ENCODE data around the gene DYRK2.

The DYRK2 gene

DNA sequence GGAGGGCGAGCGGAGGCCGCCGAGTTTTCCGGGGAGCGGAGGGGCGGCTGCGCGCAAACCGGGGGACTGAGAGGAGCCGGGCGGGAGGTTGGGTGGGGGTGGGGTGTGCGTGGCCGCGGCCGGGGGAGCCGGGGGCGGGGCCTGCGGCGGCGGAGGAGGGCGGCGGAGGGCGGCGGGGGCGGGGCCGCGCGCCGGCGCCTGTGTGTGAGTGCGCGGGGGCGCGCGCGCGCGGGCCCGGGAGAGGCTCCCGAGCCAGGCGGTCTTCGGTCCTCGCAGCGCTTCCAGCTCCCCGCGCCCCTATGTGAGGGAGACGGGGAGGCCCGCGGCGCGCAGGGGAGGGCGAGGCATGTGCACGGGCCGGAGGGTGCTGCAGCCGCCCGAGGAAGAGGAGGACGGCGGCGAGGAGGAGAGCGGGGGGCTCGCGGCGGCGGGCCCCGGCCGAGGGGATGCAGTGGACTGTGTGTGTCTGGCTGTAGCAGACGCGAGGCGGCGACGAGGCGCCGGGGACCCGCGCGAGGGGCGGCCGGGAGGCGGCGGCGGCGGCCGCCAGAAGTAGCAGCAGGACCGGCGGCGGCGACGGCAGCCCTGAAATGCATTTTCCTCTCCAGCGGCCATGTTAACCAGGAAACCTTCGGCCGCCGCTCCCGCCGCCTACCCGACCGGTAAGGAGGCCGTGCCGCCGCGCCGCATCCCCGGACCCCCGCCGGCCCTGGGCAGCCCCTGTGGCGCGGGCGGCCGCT, at the start of gene DYRK2:
DYRK2 (plus strand) TSS at position 225 of the 740 bp plus-strand sequence; CDS start at position 614, 389 bp downstream.
- peak; percentile 65 to 72 for DNase-seq

- DNase-seq = no peak
Observed at GRCh38 chr12:67599691-67600090, 48.9 kb upstream of the DYRK2 start.

DNA sequence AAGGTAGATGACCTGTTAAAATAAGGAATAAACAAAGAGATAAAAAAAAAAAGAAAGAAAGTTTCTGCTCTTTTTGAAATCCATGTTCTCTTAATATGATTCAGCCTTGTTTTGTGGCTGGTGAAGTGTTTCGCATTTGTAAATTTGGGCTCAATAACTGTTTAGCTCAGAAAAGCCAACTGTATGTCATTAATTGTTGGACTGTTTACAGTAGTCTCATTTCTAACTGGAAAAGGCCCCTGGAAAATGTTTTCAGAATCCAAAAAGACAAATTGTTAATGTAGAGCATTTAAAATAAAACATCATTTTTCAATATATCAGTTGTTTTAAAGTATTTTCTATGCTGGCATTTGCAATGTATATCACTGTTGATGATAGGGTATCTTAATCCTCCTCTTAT, 47.4 kb upstream of the DYRK2 start:
- DNase-seq = no peak

DNA sequence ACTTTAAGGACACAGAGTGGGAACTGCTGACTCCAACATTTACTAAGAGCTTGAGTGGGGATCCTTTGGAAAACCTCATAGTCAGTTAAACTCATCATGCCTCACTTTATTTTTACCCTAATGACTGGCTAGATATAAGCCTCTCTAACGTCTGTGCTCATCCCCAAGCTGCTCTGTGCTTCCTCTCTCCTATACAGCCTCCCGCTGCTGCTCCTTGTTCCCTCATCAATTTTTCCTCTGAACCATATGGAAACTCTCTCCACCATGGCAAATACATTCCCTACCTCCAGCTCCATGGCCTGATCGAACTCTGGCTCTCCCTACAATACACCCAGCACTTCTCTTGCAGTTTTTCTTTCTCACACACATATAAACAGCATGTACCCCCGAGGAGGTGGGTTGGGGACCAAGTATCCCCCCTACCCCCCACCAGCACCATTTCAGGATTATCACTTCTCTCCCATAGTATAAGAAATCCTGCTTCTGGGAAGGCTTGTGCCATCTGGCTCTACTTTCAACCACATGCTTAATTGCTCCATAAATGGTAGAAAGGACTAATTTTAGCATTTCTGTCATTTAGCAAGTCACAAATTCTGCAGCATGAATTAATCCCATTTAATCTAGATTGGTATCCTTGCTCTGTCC, 39.2 kb upstream of the DYRK2 start:
- DNase-seq = no peak

- DNase-seq = no peak
Observed at GRCh38 chr12:67613040-67613439, 35.5 kb upstream of the DYRK2 start.

- DNase-seq = no peak
Observed at GRCh38 chr12:67617629-67618028, 30.9 kb upstream of the DYRK2 start.

GRCh38 chr12:67618303-67618702, 30.2 kb upstream of the DYRK2 start:
- DNase-seq = no peak

GRCh38 chr12:67621112-67621511, 27.4 kb upstream of the DYRK2 start:
- no peak for DNase-seq

- DNase-seq = no peak
Observed at GRCh38 chr12:67621926-67622325, 26.6 kb upstream of the DYRK2 start.

- no peak for DNase-seq
Observed at GRCh38 chr12:67623259-67623658, 25.3 kb upstream of the DYRK2 start.

- no peak for DNase-seq
Observed at GRCh38 chr12:67624355-67624754, 24.2 kb upstream of the DYRK2 start.

- DNase-seq = no peak
Observed at GRCh38 chr12:67625004-67625403, 23.5 kb upstream of the DYRK2 start.

- DNase-seq = no peak
Observed at GRCh38 chr12:67626156-67626555, 22.4 kb upstream of the DYRK2 start.

DNA sequence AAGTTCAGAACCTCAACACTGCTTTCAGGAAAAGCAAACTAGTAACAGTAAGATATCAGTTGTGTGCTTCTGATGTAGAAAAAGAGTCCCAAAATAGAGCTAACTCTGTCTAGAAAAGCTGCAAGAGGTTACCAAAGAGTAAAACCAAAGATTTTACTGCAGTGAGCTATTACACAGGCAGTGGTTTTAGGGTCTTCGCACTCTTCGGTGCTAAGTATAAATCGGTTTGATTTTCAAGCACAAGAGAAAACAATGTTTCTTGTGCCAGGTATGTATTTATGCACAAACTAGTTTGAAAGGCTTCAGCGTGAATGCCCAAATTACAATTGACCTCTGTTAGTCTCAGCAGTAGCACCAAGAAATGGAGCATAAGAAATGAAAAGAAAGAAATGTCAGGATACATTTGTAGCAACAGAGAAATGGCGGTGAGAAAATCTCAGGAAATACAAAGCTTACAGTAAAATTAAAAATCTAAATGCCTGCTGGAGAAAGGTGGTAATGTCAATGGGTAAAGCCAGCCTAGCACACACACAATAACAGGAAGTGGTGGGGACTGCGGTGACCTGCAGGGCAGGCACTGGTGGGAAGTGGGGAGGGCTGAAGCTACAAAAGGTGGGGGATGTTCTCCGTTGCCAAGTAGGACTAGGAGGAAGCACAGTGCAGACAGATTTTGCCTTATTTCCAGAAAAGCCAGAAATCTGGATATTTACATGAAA, 18.0 kb upstream of the DYRK2 start:
- DNase-seq = peak; percentile 61 to 66

DNA sequence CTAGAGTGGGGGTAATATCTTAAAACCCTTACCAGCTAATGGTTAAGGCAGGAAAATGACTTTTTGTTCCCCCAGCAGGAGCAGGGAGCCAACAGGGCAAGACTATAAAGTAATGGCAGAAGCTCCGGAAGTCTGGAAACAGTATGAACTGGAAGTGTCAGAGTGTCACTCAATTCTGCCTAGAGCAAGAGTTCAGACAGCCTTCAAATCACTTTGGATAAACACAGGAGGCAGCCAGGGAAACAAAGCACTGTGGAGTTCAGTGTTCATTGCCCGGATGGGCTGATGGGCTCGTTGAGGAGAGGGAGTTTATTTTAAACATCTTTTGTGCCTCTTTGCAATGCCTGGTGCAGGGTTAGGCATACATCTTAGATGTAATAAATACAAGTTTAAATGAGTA, 16.5 kb upstream of the DYRK2 start:
- no peak for DNase-seq

- DNase-seq = no peak
Observed at GRCh38 chr12:67633024-67633610, 15.4 kb upstream of the DYRK2 start.

DNA sequence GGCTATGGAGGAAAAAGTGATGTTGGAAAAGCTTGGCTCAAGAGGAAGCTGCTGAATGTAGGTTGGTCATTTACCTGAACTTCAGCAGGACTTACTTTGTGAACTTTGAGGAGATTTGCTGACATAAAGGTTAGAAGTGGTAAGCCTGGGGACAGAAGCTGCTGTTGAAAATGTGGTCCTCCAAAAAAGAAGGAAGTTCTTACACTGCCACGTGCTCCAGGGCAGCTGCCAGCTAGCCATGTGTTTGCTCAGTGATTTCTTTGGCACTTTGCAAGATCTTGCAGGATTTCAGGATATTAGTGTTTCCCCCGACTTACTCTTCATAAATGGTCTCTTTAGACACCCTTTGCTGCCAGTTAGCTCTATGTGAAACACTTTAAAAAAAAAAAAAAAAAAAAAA, 14.8 kb upstream of the DYRK2 start:
- DNase-seq = no peak

GRCh38 chr12:67634303-67634761, 14.2 kb upstream of the DYRK2 start:
- DNase-seq = no peak

DNA sequence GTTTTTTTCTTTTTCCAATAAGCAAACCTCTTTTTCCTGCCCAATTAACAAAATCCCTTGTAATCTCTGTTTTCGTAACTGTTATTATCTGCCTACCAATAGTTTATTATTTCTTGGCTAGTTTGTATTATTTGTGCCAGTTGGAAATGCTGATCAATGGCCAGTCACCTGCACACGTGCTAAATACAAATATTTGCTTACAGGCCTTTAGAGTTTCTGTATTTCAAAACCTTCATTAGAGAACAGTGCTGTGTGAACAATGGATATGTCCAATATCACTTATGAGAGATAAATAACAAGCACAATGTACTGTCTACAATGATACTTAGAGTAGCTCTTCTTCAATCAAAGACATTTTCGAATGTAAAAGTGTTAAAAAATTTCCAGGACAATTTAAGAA, 10.8 kb upstream of the DYRK2 start:
- DNase-seq = no peak

GRCh38 chr12:67638694-67639093, 9.9 kb upstream of the DYRK2 start:
- no peak for DNase-seq

DNA sequence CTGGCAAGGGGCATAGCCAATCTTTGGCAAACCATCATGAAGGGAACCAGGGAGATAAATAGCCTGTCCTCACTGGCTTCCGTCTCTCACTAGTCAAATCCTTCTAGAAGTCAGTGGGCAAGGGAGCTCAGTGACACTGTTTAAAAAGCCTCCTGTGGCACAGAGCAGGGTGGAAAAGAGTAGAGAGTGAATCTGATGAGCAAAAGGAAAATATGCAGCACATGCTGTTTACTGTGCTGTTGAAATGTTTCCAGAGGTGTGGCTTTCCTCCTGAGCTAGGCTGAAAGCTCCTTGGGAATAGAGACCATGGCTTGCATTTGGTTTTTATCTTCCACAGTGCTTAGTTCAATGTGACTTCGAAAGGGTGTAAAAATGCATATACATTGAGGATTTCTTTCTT, 7.7 kb upstream of the DYRK2 start:
- no peak for DNase-seq

DNA sequence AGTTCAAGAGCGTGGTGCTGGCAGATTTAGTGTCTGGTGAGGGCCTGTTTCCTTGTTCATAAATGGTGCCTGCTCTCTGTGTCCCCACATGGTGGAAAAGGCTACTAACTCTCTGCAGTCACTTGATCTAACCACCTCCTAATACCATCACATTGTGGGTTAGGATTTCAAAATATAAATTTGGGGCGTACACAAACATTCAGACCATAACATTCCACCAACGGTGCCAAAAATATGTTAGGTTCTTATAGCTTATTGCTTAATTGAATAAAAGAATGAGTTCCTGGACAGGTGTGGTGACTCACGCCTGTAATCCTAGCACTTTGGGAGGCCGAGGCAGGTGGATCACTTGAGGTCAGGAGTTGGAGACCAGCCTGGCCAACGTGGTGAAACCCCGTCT, 3.4 kb upstream of the DYRK2 start:
- DNase-seq = no peak

- DNase-seq = no peak
Observed at GRCh38 chr12:67645601-67646000, 2.9 kb upstream of the DYRK2 start.

DNA sequence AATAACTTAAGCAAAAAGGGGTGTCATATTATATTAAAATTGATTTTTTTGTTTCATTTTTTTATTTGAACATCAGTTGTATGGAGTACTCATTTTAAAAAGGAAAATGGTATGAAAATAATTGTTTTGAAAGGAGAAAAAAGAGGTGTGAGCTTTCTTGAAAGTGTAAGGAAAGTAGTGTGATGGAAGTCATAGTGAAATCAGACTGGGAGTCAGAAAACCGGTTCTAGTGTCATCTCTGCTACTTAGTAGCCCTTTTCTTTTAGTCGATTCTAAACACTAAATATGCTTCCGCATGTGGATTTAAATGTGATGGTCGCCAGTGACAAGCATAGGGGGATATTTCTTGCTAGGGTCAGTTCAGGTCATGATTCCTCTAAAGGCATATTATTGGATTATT, 1.8 kb upstream of the DYRK2 start:
- no peak for DNase-seq

Data from activated CD4-positive, alpha-beta T cell treated with anti-CD3 and anti-CD28 coated beads, Interleukin-2, amount 50 U/mL, for 4 hours (primary cell).